ENCODE data around the gene THBS1.
A peak's percentile ranks its signal among the peaks of the same experiment; 100 is the strongest.

The THBS1 gene

DNA sequence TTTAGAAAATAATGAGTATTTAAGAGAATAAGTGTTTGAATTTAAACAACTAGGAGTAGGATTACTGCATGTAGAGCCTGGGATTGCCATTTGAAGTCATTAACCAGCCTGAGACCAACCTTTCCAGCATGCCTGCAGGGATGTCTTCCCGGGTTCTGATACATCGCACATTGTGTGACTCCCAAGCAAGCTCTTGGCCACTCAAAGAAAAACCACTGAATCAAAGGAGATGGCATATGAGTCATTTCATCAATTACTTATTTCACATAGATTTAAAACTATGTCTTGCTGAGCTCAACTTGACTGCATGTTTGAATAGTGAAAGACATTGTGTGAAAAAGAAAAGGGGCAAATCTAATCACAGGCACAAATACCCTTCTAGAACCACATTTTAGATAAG lies 15.0 kb upstream of the THBS1 start:
- no peak overlapping the region for H3K4me3 ChIP-seq (replicated peaks; ENCODE audit: low read depth, low read length)
- TF ChIP-seq CTCF (IDR thresholded peaks at IDR 0.05; ENCODE audit: low read length, missing control alignments) = no peak
- DNase-seq (ENCODE audit: low read depth) = no peak

GRCh38 chr15:39573287-39573686 lies 7.6 kb upstream of the THBS1 start:
- no peak for TF ChIP-seq CTCF (IDR thresholded peaks at IDR 0.05; ENCODE audit: low read length, missing control alignments)
- no peak overlapping the region for H3K4me3 ChIP-seq (replicated peaks; ENCODE audit: low read depth, low read length)
- no peak for DNase-seq (ENCODE audit: low read depth)

- TF ChIP-seq CTCF (IDR thresholded peaks at IDR 0.05; ENCODE audit: low read length, missing control alignments) = no peak
- no peak overlapping the region for H3K4me3 ChIP-seq (replicated peaks; ENCODE audit: low read depth, low read length)
- no peak for DNase-seq (ENCODE audit: low read depth)
These were observed 7.0 kb upstream of the THBS1 start for GRCh38 chr15:39573844-39574243.

DNA sequence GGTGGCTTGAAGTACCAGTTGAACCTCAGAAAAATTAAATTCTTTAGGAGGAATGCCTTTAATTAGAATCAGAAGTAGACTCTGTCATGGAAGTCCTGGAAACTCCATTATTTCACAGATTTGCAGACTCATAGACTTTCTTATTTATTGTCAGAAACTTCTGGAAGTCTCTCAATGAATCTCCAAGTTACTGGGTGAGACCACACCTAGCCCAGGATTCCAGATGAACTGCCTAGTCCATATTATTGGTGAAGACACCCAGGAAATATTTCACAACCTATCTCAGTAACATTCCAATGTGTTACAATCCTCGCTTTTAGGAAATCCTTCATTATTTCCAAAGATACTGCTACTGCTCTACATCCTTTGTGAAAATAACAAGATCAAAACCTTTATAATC lies 6.5 kb upstream of the THBS1 start:
- DNase-seq (ENCODE audit: low read depth) = peak; percentile 51
- TF ChIP-seq CTCF (IDR thresholded peaks at IDR 0.05; ENCODE audit: low read length, missing control alignments) = no peak
- H3K4me3 ChIP-seq (replicated peaks; ENCODE audit: low read depth, low read length) = no peak overlapping the region

DNA sequence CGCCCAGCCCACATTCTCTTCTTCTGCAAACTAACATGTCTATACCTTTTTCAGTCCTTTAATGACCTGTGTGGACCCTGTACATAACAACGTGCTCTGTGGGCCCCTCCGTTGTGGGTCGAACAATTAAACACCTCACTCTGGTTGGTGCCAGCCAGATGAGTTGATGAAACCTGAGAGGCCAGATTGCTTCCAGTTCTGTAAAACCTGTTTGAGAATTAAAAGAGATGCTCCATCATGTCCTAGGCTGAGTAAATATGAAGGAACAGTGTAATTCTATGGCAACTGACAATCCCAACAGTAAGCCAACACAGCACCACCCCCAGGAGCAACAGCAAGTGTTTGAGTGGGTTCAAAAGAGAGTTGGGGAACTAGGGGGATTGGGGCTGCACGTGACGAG lies 5.7 kb upstream of the THBS1 start:
- DNase-seq (ENCODE audit: low read depth) = no peak
- TF ChIP-seq CTCF (IDR thresholded peaks at IDR 0.05; ENCODE audit: low read length, missing control alignments) = no peak
- no peak overlapping the region for H3K4me3 ChIP-seq (replicated peaks; ENCODE audit: low read depth, low read length)

DNA sequence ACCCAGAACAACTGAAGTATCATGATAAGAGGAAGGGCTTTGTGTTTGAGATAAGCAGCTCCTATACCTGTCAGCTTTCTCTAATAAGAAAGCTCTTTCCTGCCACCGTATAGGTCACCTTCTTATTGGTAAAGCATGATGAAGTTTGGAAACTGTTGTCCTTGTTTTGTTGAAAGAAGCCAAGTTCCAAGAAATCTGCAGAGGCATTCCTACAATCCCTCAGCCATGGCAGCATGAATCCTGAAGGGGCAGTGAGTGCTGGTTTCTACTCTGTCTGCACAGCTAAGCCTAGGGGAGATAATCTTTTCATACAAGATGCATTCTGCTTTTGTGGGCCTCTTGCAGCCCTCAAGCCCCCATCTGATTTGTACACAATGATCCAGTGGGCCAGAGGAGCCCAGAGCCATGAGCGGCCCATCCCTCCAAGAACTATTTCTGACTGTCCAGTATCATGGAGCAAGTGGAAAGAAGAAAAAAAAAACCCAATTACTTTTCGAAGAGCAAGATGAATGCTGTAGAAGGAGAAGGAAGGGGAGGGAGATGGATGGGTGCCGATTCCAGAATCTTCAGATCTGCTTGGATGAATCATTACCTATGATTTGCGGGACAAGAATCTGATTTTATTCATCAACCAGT lies 1.9 kb upstream of the THBS1 start:
- DNase-seq (ENCODE audit: low read depth) = peak; percentile 65
- peak; percentile 37 for TF ChIP-seq CTCF (IDR thresholded peaks at IDR 0.05; ENCODE audit: low read length, missing control alignments)
- H3K4me3 ChIP-seq (replicated peaks; ENCODE audit: low read depth, low read length) = peak overlapping the region; percentile 91

DNA sequence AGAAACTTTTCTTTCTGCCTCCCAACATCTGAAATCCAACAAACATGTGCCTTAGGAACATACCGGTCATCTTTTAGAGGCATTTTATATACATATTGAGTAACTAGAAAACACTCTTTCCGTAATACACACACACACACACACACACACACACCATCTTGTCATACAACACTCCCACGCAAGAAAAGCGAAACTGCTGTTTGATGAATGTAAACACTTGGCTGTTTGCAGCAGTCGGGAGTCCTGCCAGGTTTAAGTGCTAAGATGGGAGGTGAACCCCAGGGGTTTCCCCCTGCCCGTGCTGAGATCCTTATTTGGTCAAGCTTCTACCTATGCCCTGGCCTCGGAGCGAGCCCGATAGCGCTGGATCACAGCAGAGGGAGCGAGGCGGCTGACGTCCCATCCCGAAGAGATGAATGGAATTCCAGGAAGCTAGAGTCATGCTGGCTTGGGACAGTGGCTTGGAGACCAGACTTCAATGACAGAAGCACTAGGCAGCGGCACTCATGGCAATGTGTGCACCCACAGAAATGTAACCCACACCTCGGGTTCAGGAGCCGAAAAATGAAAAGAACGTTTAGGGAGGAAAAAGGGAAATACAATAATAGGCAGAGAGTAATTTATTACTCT lies 1.3 kb upstream of the THBS1 start:
- H3K4me3 ChIP-seq (replicated peaks; ENCODE audit: low read depth, low read length) = peak overlapping the region; percentile 91
- TF ChIP-seq CTCF (IDR thresholded peaks at IDR 0.05; ENCODE audit: low read length, missing control alignments) = no peak
- DNase-seq (ENCODE audit: low read depth) = peak; percentile 98

Data from fibroblast of pulmonary artery (primary cell).